Astrocyte of the spinal cord (primary cell): Measurements from ENCODE around the gene C1RL.

Experiments used
- DNase-seq: peaks from one replicate; pipeline ENCODE4 v3.0.0; 2011; ENCODE audit warnings: low read depth, low spot score
- H3K4me3 ChIP-seq: 2 replicates; pipeline ENCODE4 v1.5.1; 2011; ENCODE audit warnings: low read depth, mild to moderate bottlenecking, low read length, moderate library complexity
- in situ Hi-C: cut with HindIII; loops from 2 replicates; pipeline ENCODE4 v1.10.0; 2017; ENCODE audit warnings: low sequenced_read_pairs
- TF ChIP-seq, protein P1 (sequence below): IDR thresholded peaks from 2 replicates; pipeline ENCODE4 v1.5.1; 2012; ENCODE audit warnings: low read depth, mild to moderate bottlenecking, low read length, inconsistent platforms

C1RL gene

DNA sequence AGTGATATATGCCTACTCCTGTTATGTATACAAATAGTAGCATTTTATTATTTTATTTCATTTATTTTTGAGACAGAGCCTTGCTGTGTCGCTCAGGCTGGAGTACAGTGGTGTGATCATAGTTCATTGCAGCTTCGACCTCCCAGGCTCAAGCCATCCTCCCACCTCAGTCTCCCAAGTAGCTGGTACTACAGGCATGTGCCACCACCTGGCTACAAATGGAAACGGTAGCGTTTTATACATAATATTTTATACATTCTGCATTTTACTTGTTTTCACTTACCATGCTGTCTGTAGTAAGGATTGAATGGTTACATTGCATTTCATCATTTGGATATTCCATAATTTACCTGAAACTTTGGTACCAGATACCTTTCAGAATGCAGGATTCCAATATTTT is 30.9 kb downstream of the C1RL start:
- DNase-seq, result no peak
- TF ChIP-seq, protein P1, sequence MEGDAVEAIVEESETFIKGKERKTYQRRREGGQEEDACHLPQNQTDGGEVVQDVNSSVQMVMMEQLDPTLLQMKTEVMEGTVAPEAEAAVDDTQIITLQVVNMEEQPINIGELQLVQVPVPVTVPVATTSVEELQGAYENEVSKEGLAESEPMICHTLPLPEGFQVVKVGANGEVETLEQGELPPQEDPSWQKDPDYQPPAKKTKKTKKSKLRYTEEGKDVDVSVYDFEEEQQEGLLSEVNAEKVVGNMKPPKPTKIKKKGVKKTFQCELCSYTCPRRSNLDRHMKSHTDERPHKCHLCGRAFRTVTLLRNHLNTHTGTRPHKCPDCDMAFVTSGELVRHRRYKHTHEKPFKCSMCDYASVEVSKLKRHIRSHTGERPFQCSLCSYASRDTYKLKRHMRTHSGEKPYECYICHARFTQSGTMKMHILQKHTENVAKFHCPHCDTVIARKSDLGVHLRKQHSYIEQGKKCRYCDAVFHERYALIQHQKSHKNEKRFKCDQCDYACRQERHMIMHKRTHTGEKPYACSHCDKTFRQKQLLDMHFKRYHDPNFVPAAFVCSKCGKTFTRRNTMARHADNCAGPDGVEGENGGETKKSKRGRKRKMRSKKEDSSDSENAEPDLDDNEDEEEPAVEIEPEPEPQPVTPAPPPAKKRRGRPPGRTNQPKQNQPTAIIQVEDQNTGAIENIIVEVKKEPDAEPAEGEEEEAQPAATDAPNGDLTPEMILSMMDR, result no peak
- in situ Hi-C loops, result no loop called here
- no peak overlapping the region for H3K4me3 ChIP-seq

DNA sequence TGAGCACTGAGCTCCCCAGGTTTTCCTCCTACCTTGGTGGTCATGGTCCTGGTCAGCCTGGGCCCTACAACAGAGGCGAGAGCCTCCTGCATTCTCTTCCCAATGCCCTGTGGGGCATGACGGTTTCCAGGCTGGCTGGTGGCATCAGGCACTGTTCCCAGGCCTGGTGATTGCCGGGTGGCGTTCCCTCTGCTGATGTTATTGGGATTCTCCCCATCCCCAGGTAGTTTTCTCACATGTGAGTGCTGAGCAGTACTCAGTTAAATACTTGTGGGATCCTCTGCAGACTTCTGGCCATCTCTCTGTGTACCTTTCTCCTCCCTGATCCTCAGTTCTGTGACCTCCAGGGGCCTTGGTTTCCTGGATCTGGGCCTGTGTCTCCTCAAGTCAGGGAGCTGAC is 32.5 kb downstream of the C1RL start:
- in situ Hi-C loops, result no loop called here
- no peak overlapping the region for H3K4me3 ChIP-seq
- no peak for DNase-seq
- TF ChIP-seq, protein P1, result no peak

DNA sequence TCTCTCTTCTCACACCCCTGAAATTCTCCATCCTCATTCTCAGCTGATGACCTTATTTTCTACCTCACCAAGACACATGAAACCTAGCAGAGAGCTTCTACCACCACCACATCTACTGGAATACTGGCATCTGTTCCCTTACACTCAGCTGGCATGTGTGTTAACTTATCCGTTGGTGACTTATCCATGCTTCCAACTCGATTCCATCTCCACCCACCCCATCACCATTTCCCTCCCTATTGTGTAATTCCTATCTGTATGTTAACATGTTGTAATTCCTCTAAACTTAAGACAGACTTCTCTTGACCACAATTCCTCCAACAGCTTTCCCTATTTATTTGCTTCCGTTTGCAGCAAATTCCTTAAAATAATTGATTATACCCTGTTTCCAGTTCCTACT is 33.1 kb downstream of the C1RL start:
- in situ Hi-C loops, result no loop called here
- TF ChIP-seq, protein P1, result no peak
- no peak overlapping the region for H3K4me3 ChIP-seq
- DNase-seq, result no peak

DNA sequence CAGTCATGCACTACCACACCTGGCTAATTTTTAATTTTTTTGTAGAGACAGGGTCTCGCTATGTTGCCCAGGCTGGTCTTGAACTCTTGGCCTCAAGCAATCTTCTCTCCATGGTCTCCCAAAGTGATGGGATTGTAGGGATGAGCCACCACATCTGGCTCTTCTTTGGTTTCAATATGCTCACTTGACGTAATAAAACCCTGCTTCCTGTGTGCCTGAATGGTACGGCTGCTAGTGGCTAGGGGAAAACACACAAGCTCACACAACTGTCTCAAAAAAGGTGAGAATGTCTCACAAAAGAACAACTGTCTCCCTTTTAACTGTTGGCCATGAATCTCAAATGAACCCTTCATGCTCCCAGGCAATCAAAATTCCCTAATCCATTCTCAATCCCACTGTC is 33.5 kb downstream of the C1RL start:
- in situ Hi-C loops, result no loop called here
- DNase-seq, result no peak
- TF ChIP-seq, protein P1, result no peak
- H3K4me3 ChIP-seq, result no peak overlapping the region

DNA sequence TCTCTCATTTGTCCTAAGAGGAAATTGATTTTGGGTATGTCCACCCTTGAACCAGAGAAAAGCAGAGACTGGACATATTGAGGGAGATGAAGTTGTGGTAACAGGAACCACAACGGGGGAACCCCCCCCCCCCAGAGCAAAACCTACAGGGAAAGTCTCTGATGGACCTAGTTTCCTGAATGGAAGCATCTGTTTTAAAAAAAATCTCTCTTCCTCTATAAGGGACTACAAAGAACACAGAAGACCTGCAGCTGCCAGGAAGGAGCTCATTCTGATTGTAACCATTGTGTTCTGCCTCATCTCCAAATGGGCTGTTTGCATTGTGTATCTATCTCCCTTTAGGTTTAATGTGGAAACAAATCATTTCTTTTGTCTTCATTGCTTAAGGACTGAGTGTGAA is 35.1 kb downstream of the C1RL start:
- in situ Hi-C loops, result no loop called here
- TF ChIP-seq, protein P1, result no peak
- no peak overlapping the region for H3K4me3 ChIP-seq
- DNase-seq, result no peak

DNA sequence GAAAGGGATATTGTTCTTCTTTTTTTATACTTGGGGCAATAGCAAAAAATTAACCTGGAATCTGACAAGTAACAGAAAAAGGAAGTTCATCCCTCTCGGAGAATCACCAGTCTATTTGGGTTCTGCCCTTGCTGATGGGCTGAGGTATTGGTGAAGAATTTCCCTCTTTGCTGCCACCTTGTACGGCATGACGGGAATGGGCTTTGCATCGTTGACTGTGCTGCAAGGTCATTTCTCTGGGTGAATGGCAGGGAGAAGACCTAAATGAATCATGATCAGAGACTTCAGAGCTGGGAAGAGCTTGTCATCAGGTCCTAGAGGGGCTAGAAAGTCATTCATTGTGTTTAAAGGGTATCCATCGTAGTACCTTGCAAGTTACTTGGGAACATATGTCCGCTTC is 36.5 kb downstream of the C1RL start:
- in situ Hi-C loops, result no loop called here
- no peak overlapping the region for H3K4me3 ChIP-seq
- no peak for DNase-seq
- TF ChIP-seq, protein P1, result no peak

DNA sequence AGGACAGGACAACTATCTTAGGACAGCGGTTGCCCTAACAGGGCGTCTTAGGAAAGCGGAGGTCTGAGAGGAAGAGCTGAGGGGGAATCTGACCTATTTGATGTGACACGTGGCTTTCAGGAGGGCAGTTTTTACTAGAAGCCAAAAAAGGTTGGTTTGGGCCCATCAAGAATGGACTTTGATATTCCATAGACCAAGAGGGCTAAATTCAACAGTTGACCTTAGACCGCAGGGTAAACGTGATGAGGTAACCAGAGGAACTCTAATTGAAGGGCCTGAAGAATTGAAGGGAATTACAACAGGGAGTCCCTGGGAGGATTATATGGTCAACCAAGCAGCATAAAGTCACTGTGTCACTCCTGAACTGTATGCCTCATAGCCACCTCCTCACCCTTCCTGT is 37.0 kb downstream of the C1RL start:
- in situ Hi-C loops, result no loop called here
- DNase-seq, result no peak
- no peak overlapping the region for H3K4me3 ChIP-seq
- TF ChIP-seq, protein P1, result no peak
